HL-60 (cell line): ENCODE results near the gene LRCH4.

Experiments
- DNase-seq, 2 experiments: peaks; one replicate each; pipeline ENCODE4 v3.0.0-alpha.2; 2010 to 2020; ENCODE audit warnings: low read depth in 1 of 2, low spot score in 1 of 2
- H3K27ac ChIP-seq: fragments of 250-450 bp; sonication (Bioruptor Pico); replicated peaks from 2 replicates; pipeline ENCODE4 v1.5.1; 2020; ENCODE audit warnings: mild to moderate bottlenecking, moderate library complexity
- H3K27me3 ChIP-seq: fragments of 250-450 bp; sonication (Bioruptor Pico); 2 replicates; pipeline ENCODE4 v1.5.1; 2021; ENCODE audit warnings: mild to moderate bottlenecking, moderate library complexity; ENCODE audit not compliant: insufficient read depth, poor library complexity, severe bottlenecking
- H3K4me3 ChIP-seq: replicated peaks from 2 replicates; pipeline ENCODE4 v1.5.1; 2011; ENCODE audit warnings: mild to moderate bottlenecking, control low read depth, low read length; ENCODE audit not compliant: insufficient read depth
- CTCF ChIP-seq: IDR thresholded peaks from one replicate; pipeline ENCODE4 v1.5.1; 2011; ENCODE audit warnings: low read length, control low read depth, inconsistent platforms; ENCODE audit not compliant: insufficient read depth
- GABPA ChIP-seq: IDR thresholded peaks from 2 replicates; pipeline ENCODE4 v1.6.1; 2012; ENCODE audit warnings: low read depth
- POLR2AphosphoS5 ChIP-seq: IDR thresholded peaks from 2 replicates; pipeline ENCODE4 v1.6.1; 2012; ENCODE audit warnings: low read depth
- SPI1 ChIP-seq: IDR thresholded peaks from 2 replicates; pipeline ENCODE4 v1.6.1; 2012; ENCODE audit warnings: low read depth, mild to moderate bottlenecking, borderline replicate concordance
- TF ChIP-seq, protein P1 (sequence below): IDR thresholded peaks from 2 replicates; pipeline ENCODE4 v1.6.1; 2012; ENCODE audit warnings: low read depth; ENCODE audit not compliant: insufficient replicate concordance

Gene LRCH4

GRCh38 chr7:100588438-100588837 is 2.5 kb upstream of the LRCH4 start:
- TF ChIP-seq GABPA (no peak), CTCF (peak; percentile 32), POLR2AphosphoS5 (no peak), SPI1 (no peak)
- TF ChIP-seq, protein P1, sequence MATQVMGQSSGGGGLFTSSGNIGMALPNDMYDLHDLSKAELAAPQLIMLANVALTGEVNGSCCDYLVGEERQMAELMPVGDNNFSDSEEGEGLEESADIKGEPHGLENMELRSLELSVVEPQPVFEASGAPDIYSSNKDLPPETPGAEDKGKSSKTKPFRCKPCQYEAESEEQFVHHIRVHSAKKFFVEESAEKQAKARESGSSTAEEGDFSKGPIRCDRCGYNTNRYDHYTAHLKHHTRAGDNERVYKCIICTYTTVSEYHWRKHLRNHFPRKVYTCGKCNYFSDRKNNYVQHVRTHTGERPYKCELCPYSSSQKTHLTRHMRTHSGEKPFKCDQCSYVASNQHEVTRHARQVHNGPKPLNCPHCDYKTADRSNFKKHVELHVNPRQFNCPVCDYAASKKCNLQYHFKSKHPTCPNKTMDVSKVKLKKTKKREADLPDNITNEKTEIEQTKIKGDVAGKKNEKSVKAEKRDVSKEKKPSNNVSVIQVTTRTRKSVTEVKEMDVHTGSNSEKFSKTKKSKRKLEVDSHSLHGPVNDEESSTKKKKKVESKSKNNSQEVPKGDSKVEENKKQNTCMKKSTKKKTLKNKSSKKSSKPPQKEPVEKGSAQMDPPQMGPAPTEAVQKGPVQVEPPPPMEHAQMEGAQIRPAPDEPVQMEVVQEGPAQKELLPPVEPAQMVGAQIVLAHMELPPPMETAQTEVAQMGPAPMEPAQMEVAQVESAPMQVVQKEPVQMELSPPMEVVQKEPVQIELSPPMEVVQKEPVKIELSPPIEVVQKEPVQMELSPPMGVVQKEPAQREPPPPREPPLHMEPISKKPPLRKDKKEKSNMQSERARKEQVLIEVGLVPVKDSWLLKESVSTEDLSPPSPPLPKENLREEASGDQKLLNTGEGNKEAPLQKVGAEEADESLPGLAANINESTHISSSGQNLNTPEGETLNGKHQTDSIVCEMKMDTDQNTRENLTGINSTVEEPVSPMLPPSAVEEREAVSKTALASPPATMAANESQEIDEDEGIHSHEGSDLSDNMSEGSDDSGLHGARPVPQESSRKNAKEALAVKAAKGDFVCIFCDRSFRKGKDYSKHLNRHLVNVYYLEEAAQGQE, result no peak
- peak in 1 of 2 experiments; percentile 33 for DNase-seq
- Histone ChIP-seq H3K27ac (no peak overlapping the region), H3K27me3 (no peaks in the 10 kb centered on the region), H3K4me3 (no peak overlapping the region)

DNA sequence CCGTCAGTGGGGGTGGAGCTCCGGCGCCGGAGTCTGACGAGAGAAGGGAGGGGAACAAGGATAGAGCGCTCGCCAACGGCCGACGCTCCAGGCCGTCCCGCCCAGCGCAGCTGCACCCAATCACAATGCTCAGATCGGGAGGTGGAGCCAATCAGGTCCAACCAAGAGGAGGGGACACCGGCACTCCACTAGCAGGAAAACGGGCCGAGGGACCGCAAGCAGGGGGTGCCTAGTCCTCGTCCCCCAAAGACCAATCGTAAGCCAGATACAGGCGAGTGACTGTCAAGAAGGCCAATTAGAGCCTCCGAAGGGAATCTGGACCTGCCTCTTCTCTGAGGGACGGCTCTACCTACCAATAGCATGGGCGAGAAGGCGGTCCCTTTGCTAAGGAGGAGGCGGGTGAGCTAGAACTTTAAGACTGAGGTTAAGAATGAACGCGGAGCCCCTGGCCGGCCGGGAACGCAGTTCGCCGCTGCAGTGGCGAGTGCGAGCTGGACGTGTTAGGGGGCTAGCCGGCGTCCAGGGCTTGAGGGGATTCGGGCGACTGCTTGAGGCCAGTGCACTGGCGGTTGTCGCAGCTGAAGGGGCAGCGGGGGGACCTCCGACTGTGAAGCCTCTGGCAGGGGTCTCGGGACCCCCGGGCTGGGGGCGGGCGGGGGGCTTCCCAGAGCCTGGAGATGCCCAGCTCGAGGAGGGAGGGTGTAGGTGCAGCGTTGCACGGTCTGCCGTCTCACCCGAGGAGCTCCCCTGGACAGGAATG is 517 bp upstream of the LRCH4 start, which contains the start of gene FBXO24:
Gene FBXO24 (plus strand): TSS at position 63 of the 760 bp plus-strand sequence. CDS start 298 bp downstream, at position 361.
- Histone ChIP-seq H3K27me3 (no peaks in the 10 kb centered on the region), H3K4me3 (peak within 1 kb of the TSS; percentile 94), H3K27ac (peak within 1 kb of the TSS; percentile 94)
- peak; percentile 100 for DNase-seq
- TF ChIP-seq, protein P1, result no peak
- peak; percentile 26; the same call in 1 of the 2 replicates for TF ChIP-seq GABPA

- DNase-seq, result no peak
- TF ChIP-seq CTCF (no peak), POLR2AphosphoS5 (no peak)
- Histone ChIP-seq H3K4me3 (peak overlapping the region; percentile 94), H3K27me3 (no peaks in the 10 kb centered on the region), H3K27ac (peak overlapping the region; percentile 94)
These were observed 1.0 kb downstream of the LRCH4 start for GRCh38 chr7:100584683-100585510.

- peak in 1 of 2 experiments; percentile 53 for DNase-seq
- Histone ChIP-seq H3K4me3 (peak overlapping the region; percentile 94), H3K27me3 (no peaks in the 10 kb centered on the region), H3K27ac (peak overlapping the region; percentile 94)
- TF ChIP-seq POLR2AphosphoS5 (no peak), SPI1 (peak; percentile 94), GABPA (no peak; the same call in 1 of the 2 replicates), CTCF (no peak)
- TF ChIP-seq, protein P1, result peak; percentile 58
These were observed 1.8 kb downstream of the LRCH4 start for GRCh38 chr7:100584054-100584682.
